Esophagus squamous epithelium (tissue), 5 donors: ENCODE results near the gene RASSF7. TPM values are rescaled to one million over a fixed set of nuclear protein-coding genes. Genes with fewer than 3 reads are reported as not detected.
"Not testable (repeated sequence)": the region's sequence is repeated elsewhere in the genome, so short reads cannot be mapped to it uniquely, and the experiment has no call there.

Source experiments
- DNase-seq: peaks from one replicate; lab custom pipeline; 2025; lab: John Stamatoyannopoulos, UW
- H3K27ac ChIP-seq, 4 donors: fragments of 200-600 bp; sonication (generic); one replicate each; pipeline ENCODE4 v1.5.1; 2016 to 2019; ENCODE audit warnings: mild to moderate bottlenecking in 1 of 4
- H3K27me3 ChIP-seq, 4 donors: fragments of 200-600 bp; sonication (generic); 1 replicate in 3 of 4; 2 replicates in 1 of 4; pipeline versions ENCODE4 v1.5.1 to v1.6.0; 2017 to 2021; ENCODE audit warnings: antibody characterized with exemption in 1 of 4
- H3K36me3 ChIP-seq, 3 donors: fragments of 200-600 bp; sonication (generic); one replicate each; pipeline ENCODE4 v1.5.1; 2016 to 2019
- H3K4me1 ChIP-seq, 3 donors: fragments of 200-600 bp; sonication (generic); one replicate each; pipeline ENCODE4 v1.5.1; 2017 to 2019
- H3K4me3 ChIP-seq, 4 donors: fragments of 200-600 bp; sonication (generic); 1 replicate in 3 of 4; 2 replicates in 1 of 4; pipeline ENCODE4 v1.5.1; 2016 to 2019; ENCODE audit warnings: mild to moderate bottlenecking in 2 of 4, moderate library complexity in 1 of 4
- H3K9me3 ChIP-seq, 3 donors: fragments of 200-600 bp; sonication (generic); one replicate each; pipeline ENCODE4 v1.5.1; 2016 to 2019
- POLR2A ChIP-seq, 4 donors: fragments of 450-650 bp; IDR thresholded peaks; one replicate each; pipeline ENCODE4 v1.6.1; 2017; ENCODE audit warnings: antibody characterized with exemption in 4 of 4, mild to moderate bottlenecking in 4 of 4, moderate library complexity in 3 of 4
- WGBS, 2 donors: methylation state at CpG; one replicate each; pipeline ENCODE4 v1.1.5; 2018; 5-methylcytosine and 5-hydroxymethylcytosine counted together
- intact Hi-C: fragments of 100-400 bp; cut with DNase I; formaldehyde crosslinking; loops from one replicate; pipeline ENCODE4 v1.15.0; 2022
- total RNA-seq, 4 donors: library from RNA; depleted of rRNA; stranded (reverse); fragments of >200 nt; gene quantifications; one replicate each; pipeline ENCODE4 v1.1.0, GENCODE V29; 2016
- TF ChIP-seq, protein P1 (sequence below), 6 experiments: fragments of 450-650 bp in 4 of 6; fragments of 200-600 bp in 2 of 6; sonication (generic) in 2 of 6; IDR thresholded peaks; one replicate each; pipeline ENCODE4 v1.5.1; 2016 to 2019; ENCODE audit warnings: antibody characterized with exemption in 6 of 6, mild to moderate bottlenecking in 4 of 6, moderate library complexity in 4 of 6
- donor health status: DM: yes; HTN: yes; CAD: no.

The RASSF7 gene
- total RNA-seq, 4 donors from 2014 or later = 35.7 to 54.0 (median 44.4) TPM

DNA sequence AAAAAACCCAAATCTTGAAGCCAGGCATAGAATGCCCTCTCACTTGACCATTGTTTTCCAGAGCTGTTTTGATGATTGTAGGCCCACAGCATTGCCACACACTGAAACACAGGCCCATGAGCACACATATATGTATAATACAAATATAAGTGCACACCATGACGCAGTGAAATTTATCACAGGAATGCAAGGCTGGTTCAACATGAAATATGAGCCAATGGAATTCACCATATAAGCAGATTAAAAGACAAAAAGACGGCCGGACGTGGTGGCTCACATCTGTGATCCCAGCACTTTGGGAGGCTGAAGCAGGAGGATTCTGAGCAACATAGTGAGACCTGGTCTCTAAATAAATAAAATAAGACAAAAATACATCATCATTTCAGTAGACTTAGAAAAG is 44.4 kb upstream of the RASSF7 start:
- no peak for TF ChIP-seq POLR2A (IDR thresholded peaks at IDR 0.05)
- TF ChIP-seq, protein P1, sequence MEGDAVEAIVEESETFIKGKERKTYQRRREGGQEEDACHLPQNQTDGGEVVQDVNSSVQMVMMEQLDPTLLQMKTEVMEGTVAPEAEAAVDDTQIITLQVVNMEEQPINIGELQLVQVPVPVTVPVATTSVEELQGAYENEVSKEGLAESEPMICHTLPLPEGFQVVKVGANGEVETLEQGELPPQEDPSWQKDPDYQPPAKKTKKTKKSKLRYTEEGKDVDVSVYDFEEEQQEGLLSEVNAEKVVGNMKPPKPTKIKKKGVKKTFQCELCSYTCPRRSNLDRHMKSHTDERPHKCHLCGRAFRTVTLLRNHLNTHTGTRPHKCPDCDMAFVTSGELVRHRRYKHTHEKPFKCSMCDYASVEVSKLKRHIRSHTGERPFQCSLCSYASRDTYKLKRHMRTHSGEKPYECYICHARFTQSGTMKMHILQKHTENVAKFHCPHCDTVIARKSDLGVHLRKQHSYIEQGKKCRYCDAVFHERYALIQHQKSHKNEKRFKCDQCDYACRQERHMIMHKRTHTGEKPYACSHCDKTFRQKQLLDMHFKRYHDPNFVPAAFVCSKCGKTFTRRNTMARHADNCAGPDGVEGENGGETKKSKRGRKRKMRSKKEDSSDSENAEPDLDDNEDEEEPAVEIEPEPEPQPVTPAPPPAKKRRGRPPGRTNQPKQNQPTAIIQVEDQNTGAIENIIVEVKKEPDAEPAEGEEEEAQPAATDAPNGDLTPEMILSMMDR (IDR thresholded peaks at IDR 0.05) = no peak
- Histone ChIP-seq H3K4me3 (no peak overlapping the region), H3K27ac (peak overlapping the region; percentile 83 to 94 (median 90)), H3K4me1 (peaks cover 8 to 63% (median 14%) of the 10 kb centered on the region in 3 donors), H3K36me3 (peaks cover 0 to 24% (median 0%) of the 10 kb centered on the region in 3 donors), H3K9me3 (no peaks in the 10 kb centered on the region), H3K27me3 (no peaks in the 10 kb centered on the region)
- WGBS, 2 donors = 88 to 94% methylated on average over 4 of the region's 4 CpGs
- intact Hi-C loops = loop anchor here (5.0 kb wide), 1 partner anchor 69 kb away; no protein-coding TSS in a partner anchor
- DNase-seq = no peak

DNA sequence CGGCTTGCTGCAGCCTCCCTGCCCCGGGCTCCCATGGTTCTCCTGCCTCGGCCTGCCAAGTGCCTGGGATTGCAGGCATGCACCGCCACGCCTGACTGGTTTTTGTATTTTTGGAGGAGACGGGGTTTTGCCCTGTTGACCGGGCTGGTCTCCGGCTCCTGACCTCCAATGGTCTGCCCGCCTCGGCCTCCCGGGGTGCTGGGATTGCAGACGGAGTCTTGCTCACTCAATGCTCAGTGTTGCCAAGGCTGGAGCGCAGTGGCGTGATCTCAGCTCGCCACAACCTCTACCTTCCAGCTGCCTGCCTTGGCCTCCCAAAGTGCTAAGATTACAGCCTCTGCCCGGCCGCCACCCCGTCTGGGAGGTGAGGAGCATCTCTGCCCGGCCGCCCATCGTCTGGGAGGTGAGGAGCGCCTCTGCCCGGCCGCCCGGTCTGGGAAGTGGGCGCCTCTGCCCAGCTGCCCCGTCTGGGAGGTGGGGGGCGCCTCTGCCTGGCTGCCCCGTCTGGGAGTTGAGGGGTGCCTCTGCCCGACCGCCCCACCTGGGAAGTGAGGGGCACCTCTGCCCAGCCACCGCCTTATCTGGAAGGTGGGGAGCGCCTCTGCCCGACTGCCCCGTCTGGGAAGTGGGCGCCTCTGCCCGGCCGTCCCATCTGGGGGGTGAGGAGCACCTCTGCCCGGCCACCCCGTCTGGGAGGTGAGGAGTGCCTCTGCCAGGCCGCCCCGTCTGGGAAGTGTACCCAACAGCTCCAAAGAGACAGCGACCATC is 43.7 kb upstream of the RASSF7 start:
- 96 to 100% methylated on average over 2 to 13 of the region's 43 CpGs for WGBS, 2 donors
- Histone ChIP-seq H3K27ac (peak overlapping the region; percentile 52 to 94 (median 90)), H3K36me3 (peaks cover 0 to 17% (median 0%) of the 10 kb centered on the region in 3 donors), H3K4me1 (peaks cover 8 to 63% (median 14%) of the 10 kb centered on the region in 3 donors)
- intact Hi-C loops = loop anchor here (5.0 kb wide), 1 partner anchor 70 kb away; no protein-coding TSS in a partner anchor
- not testable (repeated sequence) for H3K4me3 ChIP-seq, H3K27me3 ChIP-seq, DNase-seq, H3K9me3 ChIP-seq

DNA sequence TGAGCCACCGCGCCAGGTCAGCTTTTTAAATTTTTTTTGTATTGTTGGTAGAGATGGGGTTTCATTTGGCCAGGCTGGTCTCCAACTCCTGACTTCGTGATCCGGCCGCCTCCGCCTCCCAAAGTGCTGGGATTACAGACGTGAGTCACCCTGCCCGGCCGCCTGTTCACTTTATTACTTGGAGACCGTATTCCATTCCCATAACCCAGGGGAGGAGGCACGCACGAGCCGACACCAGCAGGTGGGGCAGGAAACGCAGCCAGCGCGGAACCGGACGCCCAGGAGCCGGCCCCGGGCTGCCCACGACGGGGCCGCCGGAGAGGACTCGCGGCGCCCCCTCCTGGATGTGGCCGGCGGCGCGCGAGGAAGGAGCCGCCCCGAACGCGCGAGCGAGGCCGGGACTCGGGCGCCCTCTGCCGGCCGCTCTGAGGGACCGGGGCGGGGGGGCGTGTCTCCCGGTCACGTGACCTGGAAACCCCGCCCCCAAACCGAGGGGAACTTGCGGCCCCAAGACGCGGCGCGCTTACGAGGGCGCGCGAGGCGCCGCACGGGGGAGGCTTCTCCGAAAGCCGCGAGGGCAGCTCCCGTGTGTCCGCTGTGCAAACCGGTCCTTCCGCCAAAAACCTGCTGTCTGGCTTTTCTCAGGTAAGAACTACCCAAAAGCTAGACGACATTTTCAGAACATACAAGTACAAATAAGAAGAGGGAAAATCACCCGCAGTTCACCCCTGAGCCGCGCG is 42.1 kb upstream of the RASSF7 start:
- intact Hi-C loops = loop anchor here (5.0 kb wide), 1 partner anchor 71 kb away; no protein-coding TSS in a partner anchor
- 8 to 51% methylated on average over 7 to 29 of the region's 74 CpGs for WGBS, 2 donors
- TF ChIP-seq POLR2A (IDR thresholded peaks at IDR 0.05) = peak in 1 of 4 donors; percentile 29
- TF ChIP-seq, protein P1 (IDR thresholded peaks at IDR 0.05) = peak; percentile 97 to 100 (median 100)
- H3K4me3 ChIP-seq = peak overlapping the region in 3 of 4 donors; percentile 25 to 57 (median 36)
- no peaks in the 10 kb centered on the region for H3K9me3 ChIP-seq
- DNase-seq = peak; percentile 68
- H3K27me3 ChIP-seq = no peaks in the 10 kb centered on the region
- peaks cover 8 to 53% (median 14%) of the 10 kb centered on the region in 3 donors for H3K4me1 ChIP-seq
- H3K36me3 ChIP-seq = peaks cover 0 to 6% (median 0%) of the 10 kb centered on the region in 3 donors
- peak overlapping the region; percentile 86 to 94 (median 90) for H3K27ac ChIP-seq

DNA sequence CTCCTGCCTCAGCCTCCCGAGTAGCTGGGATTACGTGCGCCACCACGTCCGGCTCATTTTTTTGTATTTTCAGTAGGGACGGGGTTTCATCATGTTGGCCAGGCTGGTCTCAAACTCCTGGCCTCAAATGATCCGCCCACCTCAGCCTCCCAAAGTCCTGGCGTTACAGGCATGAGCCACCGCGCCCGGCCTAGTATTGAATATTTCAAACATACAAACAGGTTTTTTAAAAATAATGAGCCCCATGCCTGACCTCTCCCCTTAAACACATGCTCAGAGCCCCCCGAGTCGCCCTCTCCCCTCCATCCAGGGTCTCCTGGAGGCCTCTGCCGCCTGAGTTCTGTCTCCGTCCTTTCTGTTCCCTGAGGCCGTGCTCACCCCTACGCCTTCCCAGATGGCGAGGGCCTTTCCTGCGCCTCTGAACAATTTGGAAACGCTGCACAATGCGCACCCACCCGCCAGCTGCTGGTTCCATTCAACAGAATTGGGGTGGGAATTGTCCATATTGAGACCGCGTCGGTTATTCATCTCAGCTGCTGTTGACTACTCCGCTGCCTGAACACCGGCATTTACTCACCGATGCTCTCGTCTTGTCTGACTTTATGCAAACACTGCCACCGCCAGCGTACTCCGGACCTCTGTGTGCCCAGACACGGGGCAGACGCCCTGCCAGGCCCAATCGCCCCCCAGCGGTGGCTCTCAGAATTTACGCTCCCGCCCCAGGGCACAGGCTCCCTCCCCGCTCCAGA is 40.2 kb upstream of the RASSF7 start:
- WGBS, 2 donors = 91 to 93% methylated on average over 37 to 39 of the region's 39 CpGs
- H3K9me3 ChIP-seq = no peaks in the 10 kb centered on the region
- H3K27ac ChIP-seq = no peak overlapping the region
- no peak for DNase-seq
- H3K4me1 ChIP-seq = peaks cover 5 to 35% (median 8%) of the 10 kb centered on the region in 3 donors
- no peak for TF ChIP-seq POLR2A (IDR thresholded peaks at IDR 0.05)
- intact Hi-C loops = loop anchor here (5.0 kb wide), 1 partner anchor 63 kb away; no protein-coding TSS in a partner anchor
- no peaks in the 10 kb centered on the region for H3K36me3 ChIP-seq
- no peaks in the 10 kb centered on the region for H3K27me3 ChIP-seq
- no peak overlapping the region for H3K4me3 ChIP-seq

GRCh38 chr11:521177-521688 is 39.5 kb upstream of the RASSF7 start:
- TF ChIP-seq POLR2A (IDR thresholded peaks at IDR 0.05) = no peak
- TF ChIP-seq, protein P1 (IDR thresholded peaks at IDR 0.05) = no peak
- Histone ChIP-seq H3K9me3 (no peaks in the 10 kb centered on the region), H3K36me3 (no peaks in the 10 kb centered on the region), H3K4me3 (no peak overlapping the region), H3K4me1 (peaks cover 5 to 29% (median 8%) of the 10 kb centered on the region in 3 donors), H3K27ac (no peak overlapping the region), H3K27me3 (no peaks in the 10 kb centered on the region)
- intact Hi-C loops = loop anchor here (5.0 kb wide), 1 partner anchor 64 kb away; no protein-coding TSS in a partner anchor
- WGBS, 2 donors = 72 to 79% methylated on average over 2 to 8 of the region's 10 CpGs
- DNase-seq = no peak
